Panc1 (cell line): ENCODE results near the gene DRD3. TPM values are rescaled to one million over a fixed set of nuclear protein-coding genes. Genes with fewer than 3 reads are reported as not detected.

Source experiments
- ATAC-seq: fragments of 200-7000 bp; cut with Tn5 transposase; 2 replicates; pipeline ENCODE4 v1.9.1; 2020; ENCODE audit warnings: mild to moderate bottlenecking, moderate library complexity
- BruUV-seq: library from RNA; stranded (reverse); fragments of 400-500 nt; replicated peaks from 2 replicates; lab custom pipeline; 2021; lab: Mats Ljungman, UMichigan
- CTCF ChIA-PET: fragments of 300-600 bp; sonication (Branson Sonifier 250); formaldehyde crosslinking; loops from one replicate; lab custom pipeline; 2022; ENCODE audit warnings: antibody characterized with exemption; lab: Charles Lee
- POLR2A ChIA-PET: fragments of 300-600 bp; sonication (Branson Sonifier 250); formaldehyde crosslinking; loops from one replicate; lab custom pipeline; 2022; ENCODE audit warnings: antibody characterized with exemption; lab: Charles Lee
- DNase-seq: peaks from one replicate; pipeline ENCODE4 v3.0.0-alpha.2; 2010; ENCODE audit warnings: low read depth, low spot score
- H3K27ac ChIP-seq: 2 replicates; pipeline ENCODE4 v1.5.1; 2011; ENCODE audit warnings: mild to moderate bottlenecking, low read length, inconsistent platforms
- H3K27me3 ChIP-seq: fragments of 200-500 bp; sonication (Bioruptor generic); 2 replicates; pipeline ENCODE4 v1.6.0; 2014; ENCODE audit warnings: low read length, inconsistent platforms; ENCODE audit not compliant: control insufficient read depth, insufficient read depth
- H3K36me3 ChIP-seq: fragments of 200-500 bp; sonication (Bioruptor generic); 2 replicates; pipeline ENCODE4 v1.5.1; 2014; ENCODE audit warnings: inconsistent platforms, mild to moderate bottlenecking, low read length, moderate library complexity; ENCODE audit not compliant: control insufficient read depth, insufficient read depth
- H3K4me1 ChIP-seq: 2 replicates; pipeline ENCODE4 v1.5.1; 2011; ENCODE audit warnings: inconsistent platforms, mild to moderate bottlenecking, low read length, moderate library complexity; ENCODE audit not compliant: control insufficient read depth, insufficient read depth
- H3K4me3 ChIP-seq, 2 experiments: 2 replicates each; pipeline ENCODE4 v1.5.1; 2011 to 2012; ENCODE audit warnings: low read depth in 2 of 2, low read length in 2 of 2, mild to moderate bottlenecking in 2 of 2, inconsistent platforms in 1 of 2, moderate library complexity in 1 of 2
- H3K9me3 ChIP-seq: fragments of 200-500 bp; sonication (Bioruptor generic); 2 replicates; pipeline ENCODE4 v1.5.1; 2014; ENCODE audit warnings: low read depth, mild to moderate bottlenecking, inconsistent platforms, low read length, moderate library complexity; ENCODE audit not compliant: control insufficient read depth, insufficient read depth
- CTCF ChIP-seq: fragments of 450-650 bp; IDR thresholded peaks from 2 replicates; pipeline ENCODE4 v1.5.1; 2017; ENCODE audit warnings: mild to moderate bottlenecking
- POLR2AphosphoS5 ChIP-seq: IDR thresholded peaks from 2 replicates; pipeline ENCODE4 v1.6.1; 2012; ENCODE audit warnings: mild to moderate bottlenecking, low read depth, low read length, moderate library complexity
- REST ChIP-seq, 2 experiments: IDR thresholded peaks; 2 replicates each; pipeline ENCODE4 v1.6.1; 2011 to 2012; ENCODE audit warnings: low read depth in 2 of 2, control low read depth in 1 of 2, low read length in 1 of 2, mild to moderate bottlenecking in 1 of 2, moderate library complexity in 1 of 2; ENCODE audit not compliant: insufficient read depth in 1 of 2
- SIN3A ChIP-seq: IDR thresholded peaks from 2 replicates; pipeline ENCODE4 v1.6.1; 2012; ENCODE audit warnings: low read depth, mild to moderate bottlenecking, low read length, moderate library complexity, borderline replicate concordance; ENCODE audit not compliant: insufficient read depth
- TCF7L2 ChIP-seq: IDR thresholded peaks from 2 replicates; pipeline ENCODE4 v1.6.1; 2011; ENCODE audit warnings: mild to moderate bottlenecking, low read depth, low read length, inconsistent platforms
- in situ Hi-C: cut with HindIII; loops from 2 replicates; pipeline ENCODE4 v1.10.0; 2016; ENCODE audit warnings: low sequenced_read_pairs, low pct_unique_long_range_greater_than_20kb
- intact Hi-C: fragments of 100-400 bp; cut with micrococcal nuclease; formaldehyde crosslinking; loops from one replicate; pipeline ENCODE4 v1.10.0; 2022; ENCODE audit not compliant: unreplicated experiment
- total RNA-seq: library from RNA; stranded (reverse); gene quantifications from one replicate; pipeline ENCODE4 v1.2.1, GENCODE V29; 2021; ENCODE audit not compliant: unreplicated experiment

The DRD3 gene
- total RNA-seq, 1 experiment from 2014 or later: not detected

GRCh38 chr3:114104414-114104813 is 74.4 kb downstream of the DRD3 start:
- Histone ChIP-seq H3K4me3 (no peak overlapping the region), H3K9me3 (no peaks in the 10 kb centered on the region), H3K27me3 (peaks cover 10% of the 10 kb centered on the region; the same call in 1 of the 2 replicates), H3K36me3 (no peaks in the 10 kb centered on the region), H3K4me1 (no peaks in the 10 kb centered on the region), H3K27ac (no peak overlapping the region)
- ATAC-seq (peak; percentile 71), DNase-seq (peak; percentile 24)
- ChIA-PET CTCF (no interaction called here), POLR2A (no interaction called here)
- intact Hi-C loops (no loop called here), in situ Hi-C loops (no loop called here)
- BruUV-seq: no TSS peak
- TF ChIP-seq TCF7L2 (no peak), POLR2AphosphoS5 (no peak), REST (IDR thresholded peaks at IDR 0.05; ENCODE audit: insufficient read depth in 1 of 2, low read depth in 2 of 2, low read length in 1 of 2) (no peak), CTCF (no peak), SIN3A (no peak)

- ChIA-PET POLR2A (no interaction called here), CTCF (no interaction called here)
- no peaks in the 10 kb centered on the region for H3K9me3 ChIP-seq
- DNase-seq (no peak), ATAC-seq (no peak)
- intact Hi-C loops: no loop called here
- H3K27ac ChIP-seq: no peak overlapping the region
- H3K4me3 ChIP-seq: no peak overlapping the region
- H3K27me3 ChIP-seq: 0 out of 2 replicates have a peak, but pooled peaks cover 8% of the 10 kb centered on the region
- TF ChIP-seq CTCF: no peak
- no peak for TF ChIP-seq REST (IDR thresholded peaks at IDR 0.05; ENCODE audit: insufficient read depth in 1 of 2, low read depth in 2 of 2, low read length in 1 of 2)
- TF ChIP-seq SIN3A: no peak
- no peak for TF ChIP-seq POLR2AphosphoS5
- TF ChIP-seq TCF7L2: no peak
- H3K4me1 ChIP-seq: no peaks in the 10 kb centered on the region
- no peaks in the 10 kb centered on the region for H3K36me3 ChIP-seq
- no TSS peak for BruUV-seq
- in situ Hi-C loops: no loop called here
Measured at GRCh38 chr3:114103858-114104257, 75.0 kb downstream of the DRD3 start.
